GM19193 (cell line): Measurements from ENCODE around the gene ZNF473.

ENCODE experiments used
- POLR2A ChIP-seq: IDR thresholded peaks from 4 replicates; pipeline ENCODE4 v1.6.1; 2011; ENCODE audit not compliant: insufficient read depth, insufficient read length; ENCODE audit errors: extremely low read depth

Gene ZNF473

GRCh38 chr19:49999371-50000010 lies 26.3 kb upstream of the ZNF473 start:
- no peak for TF ChIP-seq POLR2A

DNA sequence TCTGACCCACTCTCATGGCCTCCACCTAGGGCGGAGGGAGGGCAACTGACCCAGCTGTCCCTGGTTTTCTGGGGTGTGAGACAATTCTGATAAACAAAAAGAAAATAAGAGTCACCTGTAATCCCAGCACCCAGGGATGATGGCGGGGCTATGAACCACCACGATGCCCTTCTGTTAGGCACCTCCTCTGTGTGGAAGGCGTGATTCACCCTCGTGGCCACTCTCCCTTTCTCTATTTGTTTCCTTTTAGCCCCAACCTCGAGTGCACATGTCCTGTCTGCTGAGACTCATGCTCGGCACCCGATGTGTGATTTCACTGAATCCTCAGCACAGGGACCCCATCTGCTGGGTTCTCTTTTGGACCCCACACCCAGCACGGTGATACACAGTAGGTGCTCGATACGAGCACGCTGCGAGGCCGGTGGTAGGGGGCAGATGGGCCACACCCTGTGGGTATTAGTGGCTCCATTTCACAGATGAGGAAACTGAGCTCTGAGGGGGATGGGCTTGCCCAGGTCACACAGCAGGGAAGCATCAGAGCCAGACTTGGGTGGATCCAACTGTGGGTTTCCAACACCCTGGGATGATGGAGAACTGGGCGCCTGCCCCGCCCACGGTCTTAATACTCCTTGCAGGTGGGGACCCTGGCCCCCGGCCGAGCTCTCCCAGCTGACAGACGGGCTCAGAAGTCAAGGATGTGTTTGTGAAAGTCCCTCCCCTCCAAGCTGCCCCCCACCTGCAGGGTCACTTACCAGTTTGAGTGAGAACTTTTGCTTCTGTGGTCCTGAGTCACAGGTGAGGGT lies 25.6 kb upstream of the ZNF473 start:
- no peak for TF ChIP-seq POLR2A

DNA sequence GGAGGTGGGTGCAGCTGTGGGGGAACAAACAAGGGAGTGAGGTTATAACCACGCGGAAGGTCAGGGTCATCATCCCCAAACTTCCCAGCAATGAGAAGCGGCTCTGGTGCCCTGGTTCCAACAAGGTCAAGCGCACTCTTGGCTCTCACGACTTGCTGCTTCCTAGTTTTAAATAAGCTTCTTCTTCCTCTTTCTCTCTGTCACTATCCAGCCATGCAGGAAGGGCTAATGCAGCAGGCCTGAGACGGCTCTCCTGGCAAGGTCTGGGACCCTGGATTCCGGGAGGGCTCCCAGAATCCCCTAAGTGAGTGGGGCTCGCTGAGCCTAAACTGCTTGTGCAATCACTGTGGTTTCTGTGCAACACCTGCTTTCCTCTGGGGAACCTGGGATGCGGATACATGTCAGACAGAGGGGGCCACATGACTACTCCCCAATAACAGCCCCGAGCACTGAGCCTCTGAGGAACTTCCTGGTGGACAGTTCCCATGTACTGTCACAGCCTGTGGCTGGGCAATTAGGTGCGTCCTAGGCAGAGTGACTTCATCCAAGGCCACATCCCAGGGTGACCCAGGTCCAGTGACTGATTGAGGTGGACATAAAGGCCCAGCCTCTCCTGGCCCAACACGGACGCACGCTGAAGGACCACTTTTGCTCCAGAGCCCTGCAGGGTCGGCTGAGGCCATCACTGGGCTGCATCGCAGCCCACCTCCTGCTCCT lies 24.8 kb upstream of the ZNF473 start:
- TF ChIP-seq POLR2A: no peak

DNA sequence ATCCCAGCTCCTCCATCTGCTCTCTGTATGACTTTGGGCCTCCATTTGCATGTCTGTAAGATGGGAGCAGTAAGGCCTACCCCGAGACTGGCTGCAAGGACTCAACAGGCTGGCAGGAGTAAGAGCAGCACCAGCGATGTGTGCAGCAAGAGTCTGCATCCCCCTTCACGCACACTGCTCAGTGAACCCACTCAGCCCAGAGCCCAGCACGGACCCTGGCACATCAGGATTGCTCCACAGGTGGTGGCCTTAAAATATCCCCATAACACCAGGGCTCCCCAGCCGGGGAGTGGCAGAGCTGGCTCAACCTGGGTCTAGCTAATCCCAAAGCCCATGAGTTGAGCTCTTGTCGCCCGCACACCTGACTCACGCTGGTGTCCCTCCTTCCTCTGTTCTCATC lies 24.0 kb upstream of the ZNF473 start:
- TF ChIP-seq POLR2A: no peak

GRCh38 chr19:50002386-50002960 lies 23.3 kb upstream of the ZNF473 start:
- TF ChIP-seq POLR2A: no peak

DNA sequence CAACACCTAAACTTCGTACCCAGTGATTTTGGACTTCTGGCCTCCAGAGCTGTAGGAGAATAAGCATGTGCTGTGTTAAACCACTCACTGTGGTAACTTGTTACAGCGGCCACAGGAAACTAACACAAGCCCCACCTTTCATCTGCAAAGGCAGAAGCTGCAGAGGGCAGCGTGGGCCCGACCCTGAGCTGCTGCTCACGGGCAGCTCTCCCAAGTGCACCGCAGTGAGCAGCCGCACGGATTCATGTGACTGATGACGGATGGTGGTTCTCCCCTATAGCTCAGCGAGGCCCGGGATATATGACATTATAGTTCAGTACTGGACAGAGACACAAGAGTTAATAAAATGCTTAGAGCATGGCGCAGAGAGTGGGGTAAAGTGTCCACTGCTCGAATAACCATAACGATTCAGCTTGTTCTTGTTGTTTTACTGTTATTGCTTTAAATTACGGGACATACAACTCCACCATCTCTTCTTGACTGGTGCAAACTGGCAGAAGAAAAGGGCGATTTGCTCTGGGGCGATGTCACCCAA lies 22.5 kb upstream of the ZNF473 start:
- TF ChIP-seq POLR2A: no peak

- TF ChIP-seq POLR2A: no peak
Observed at GRCh38 chr19:50003810-50004419, 21.9 kb upstream of the ZNF473 start.

- no peak for TF ChIP-seq POLR2A
Observed at GRCh38 chr19:50005428-50005827, 20.4 kb upstream of the ZNF473 start.

GRCh38 chr19:50007170-50007569 lies 18.6 kb upstream of the ZNF473 start:
- no peak for TF ChIP-seq POLR2A

GRCh38 chr19:50007947-50008346 lies 17.9 kb upstream of the ZNF473 start:
- TF ChIP-seq POLR2A: no peak

GRCh38 chr19:50008532-50008931 lies 17.3 kb upstream of the ZNF473 start:
- TF ChIP-seq POLR2A: no peak

- no peak for TF ChIP-seq POLR2A
Observed at GRCh38 chr19:50016225-50016807, 9.5 kb upstream of the ZNF473 start.

DNA sequence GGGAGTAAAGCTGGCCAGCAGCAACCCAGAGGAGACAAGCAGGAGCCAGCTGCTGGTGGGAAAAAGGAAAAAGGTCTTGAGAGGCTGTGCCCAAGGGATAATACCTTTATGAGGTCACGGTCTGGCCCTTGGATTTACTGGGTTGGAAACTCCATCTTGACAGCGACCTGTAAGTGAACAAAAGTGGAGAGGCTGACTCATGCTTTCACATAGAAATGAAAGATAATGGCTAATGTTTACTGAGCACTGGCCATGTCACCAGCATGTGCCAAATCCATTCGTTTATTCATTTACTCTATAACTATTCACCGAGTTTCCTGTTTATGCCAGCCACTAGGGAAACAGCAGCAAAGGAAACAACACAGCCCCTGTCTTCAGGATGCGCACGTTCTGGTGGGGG lies 5.3 kb upstream of the ZNF473 start:
- no peak for TF ChIP-seq POLR2A

- TF ChIP-seq POLR2A: no peak
Observed at GRCh38 chr19:50022823-50023222, 3.0 kb upstream of the ZNF473 start.
